HepG2 (cell line): ENCODE data around the gene LIPC. TPM values are rescaled to one million over a fixed set of nuclear protein-coding genes. Genes with fewer than 3 reads are reported as not detected.

Experiments
- AKAP8 ChIP-seq: sonication (generic); formaldehyde crosslinking; IDR thresholded peaks from 2 replicates; pipeline ENCODE4 v1.5.1; 2020; ENCODE audit warnings: mild to moderate bottlenecking, missing genetic modification reagents
- ARID2 ChIP-seq: sonication (generic); formaldehyde crosslinking; IDR thresholded peaks from 2 replicates; pipeline ENCODE4 v1.8.1; 2022; ENCODE audit warnings: mild to moderate bottlenecking, missing genetic modification reagents, borderline replicate concordance
- ASH2L ChIP-seq: fragments of 300-600, 200-600 bp; sonication (generic); IDR thresholded peaks from 2 replicates; pipeline ENCODE4 v1.7.0; 2017; ENCODE audit warnings: low read depth, mild to moderate bottlenecking, moderate library complexity, mixed read lengths, low read length; ENCODE audit not compliant: insufficient read length
- ATM ChIP-seq: fragments of 450-650 bp; IDR thresholded peaks from 2 replicates; pipeline ENCODE4 v1.7.1; 2017; ENCODE audit warnings: mild to moderate bottlenecking, borderline replicate concordance
- FOXO1 ChIP-seq: sonication (generic); formaldehyde crosslinking; IDR thresholded peaks from 2 replicates; pipeline ENCODE4 v1.4.0; 2020; ENCODE audit warnings: missing genetic modification reagents
- FOXP1 ChIP-seq, 2 experiments: fragments of 450-650 bp in 1 of 2; IDR thresholded peaks; 2 replicates each; pipeline ENCODE4 v1.6.1; 2017 to 2018; ENCODE audit warnings: antibody characterized with exemption in 1 of 2
- KLF6 ChIP-seq: IDR thresholded peaks from 2 replicates; pipeline ENCODE4 v1.8.0; 2016; ENCODE audit warnings: missing biosample characterization, missing genetic modification reagents
- MED1 ChIP-seq: sonication (generic); formaldehyde crosslinking; IDR thresholded peaks from 2 replicates; pipeline ENCODE4 v1.4.0; 2020; ENCODE audit warnings: missing genetic modification reagents
- ONECUT2 ChIP-seq: sonication (generic); formaldehyde crosslinking; IDR thresholded peaks from 2 replicates; pipeline ENCODE4 v1.4.0; 2020; ENCODE audit warnings: missing genetic modification reagents
- RXRB ChIP-seq: IDR thresholded peaks from 2 replicates; pipeline ENCODE4 v1.6.1; 2016; ENCODE audit warnings: borderline replicate concordance, missing genetic modification reagents, missing compliant biosample characterization
- SMAD1 ChIP-seq: sonication (generic); formaldehyde crosslinking; IDR thresholded peaks from 2 replicates; pipeline ENCODE4 v1.4.0; 2020; ENCODE audit warnings: missing genetic modification reagents, low read depth, mild to moderate bottlenecking, borderline replicate concordance
- ZFP90 ChIP-seq: sonication (generic); formaldehyde crosslinking; IDR thresholded peaks from 2 replicates; pipeline ENCODE4 v1.8.0; 2022; ENCODE audit warnings: missing genetic modification reagents, mild to moderate bottlenecking, inconsistent platforms, borderline replicate concordance
- ZNF607 ChIP-seq: sonication (generic); formaldehyde crosslinking; IDR thresholded peaks from 2 replicates; pipeline ENCODE4 v1.5.1; 2020; ENCODE audit warnings: missing genetic modification reagents, mild to moderate bottlenecking, borderline replicate concordance
- polyA plus RNA-seq, 8 experiments: library from polyadenylated mRNA; depleted of rRNA in 3 of 8; stranded (reverse) in 7 of 8; unstranded in 1 of 8; fragments of >200 nt; fragmentation: Illumina TruSeq in 4 of 8; extraction: Trizol in 4 of 8; gene quantifications; 2 replicates each; pipeline versions ENCODE4 v1.2.1 to v1.2.3, GENCODE V29; 2011 to 2016; ENCODE audit warnings: low read depth in 4 of 8, missing spikeins in 1 of 8, mixed read lengths in 1 of 8; ENCODE audit not compliant: insufficient read depth in 1 of 8
- total RNA-seq, 5 experiments: library from RNA; depleted of rRNA; stranded (reverse); fragments of >200 nt; fragmentation: Illumina TruSeq; extraction: Trizol; gene quantifications; 2 replicates each; pipeline ENCODE4 v1.2.3, GENCODE V29; 2016; ENCODE audit warnings: low read depth in 1 of 5
- TF ChIP-seq, protein P1 (sequence below): sonication (generic); formaldehyde crosslinking; IDR thresholded peaks from 2 replicates; pipeline ENCODE4 v1.8.1; 2023; ENCODE audit warnings: missing genetic modification reagents, inconsistent platforms, borderline replicate concordance
- TF ChIP-seq, protein P2 (sequence below): sonication (generic); formaldehyde crosslinking; IDR thresholded peaks from 2 replicates; pipeline ENCODE4 v1.9.0; 2021; ENCODE audit warnings: missing genetic modification reagents, mild to moderate bottlenecking, borderline replicate concordance
- TF ChIP-seq, protein P3 (sequence below): sonication (generic); formaldehyde crosslinking; IDR thresholded peaks from 2 replicates; pipeline ENCODE4 v1.5.0; 2020; ENCODE audit warnings: mild to moderate bottlenecking, missing genetic modification reagents
- TF ChIP-seq, protein P4 (sequence below): sonication (generic); formaldehyde crosslinking; IDR thresholded peaks from 2 replicates; pipeline ENCODE4 v1.9.0; 2021; ENCODE audit warnings: missing genetic modification reagents, borderline replicate concordance
- TF ChIP-seq, protein P5 (sequence below): IDR thresholded peaks from 2 replicates; pipeline ENCODE4 v1.6.1; 2016

The LIPC gene
- total and polyA plus RNA-seq, 2 of the 13 experiments (the other 11 are each of a cell fraction or from before 2014, with no cell fraction given) = 26.0 to 38.0 TPM

DNA sequence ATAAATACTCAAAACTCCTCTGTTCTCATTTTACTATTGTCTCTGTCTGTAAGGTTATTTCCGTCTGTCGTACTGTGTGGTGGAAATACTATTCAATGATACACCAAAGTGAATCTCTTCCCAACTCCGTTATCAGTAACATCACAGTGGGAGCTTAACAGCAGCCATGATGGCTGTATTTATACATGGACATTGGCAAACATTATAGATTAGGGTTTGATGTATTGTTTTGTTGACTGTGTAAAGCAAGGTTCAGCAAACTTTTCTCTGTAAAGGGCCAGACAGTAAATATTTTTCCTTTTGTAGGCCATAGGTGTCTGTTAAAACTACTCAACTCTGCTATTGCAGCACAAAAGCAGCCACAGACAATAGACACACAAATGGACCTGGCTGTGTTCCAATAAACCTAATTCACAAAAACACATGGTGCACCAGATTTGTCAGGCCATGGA lies 23.2 kb downstream of the LIPC start (continued):
- TF ChIP-seq KLF6 (CRISPR knock-in tag) (no peak), ATM (no peak), MED1 (CRISPR knock-in tag) (peak; percentile 53; the same call in 1 of the 2 replicates), FOXO1 (CRISPR knock-in tag) (peak; percentile 65; the same call in 1 of the 2 replicates), ZNF607 (CRISPR knock-in tag) (no peak), ARID2 (CRISPR knock-in tag) (no peak), AKAP8 (CRISPR knock-in tag) (no peak), ONECUT2 (CRISPR knock-in tag) (no peak), ZFP90 (no peak), SMAD1 (no peak), FOXP1 (IDR thresholded peaks at IDR 0.05) (0 out of 2 replicates have a peak, but pooled peaks have one; percentile 6), FOXP1 (CRISPR knock-in tag; IDR thresholded peaks at IDR 0.05) (peak; percentile 88), RXRB (CRISPR knock-in tag) (peak; percentile 90), ASH2L (no peak)
- TF ChIP-seq, protein P1, sequence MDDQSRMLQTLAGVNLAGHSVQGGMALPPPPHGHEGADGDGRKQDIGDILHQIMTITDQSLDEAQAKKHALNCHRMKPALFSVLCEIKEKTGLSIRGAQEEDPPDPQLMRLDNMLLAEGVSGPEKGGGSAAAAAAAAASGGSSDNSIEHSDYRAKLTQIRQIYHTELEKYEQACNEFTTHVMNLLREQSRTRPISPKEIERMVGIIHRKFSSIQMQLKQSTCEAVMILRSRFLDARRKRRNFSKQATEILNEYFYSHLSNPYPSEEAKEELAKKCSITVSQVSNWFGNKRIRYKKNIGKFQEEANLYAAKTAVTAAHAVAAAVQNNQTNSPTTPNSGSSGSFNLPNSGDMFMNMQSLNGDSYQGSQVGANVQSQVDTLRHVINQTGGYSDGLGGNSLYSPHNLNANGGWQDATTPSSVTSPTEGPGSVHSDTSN (CRISPR knock-in tag) = no peak
- TF ChIP-seq, protein P2, sequence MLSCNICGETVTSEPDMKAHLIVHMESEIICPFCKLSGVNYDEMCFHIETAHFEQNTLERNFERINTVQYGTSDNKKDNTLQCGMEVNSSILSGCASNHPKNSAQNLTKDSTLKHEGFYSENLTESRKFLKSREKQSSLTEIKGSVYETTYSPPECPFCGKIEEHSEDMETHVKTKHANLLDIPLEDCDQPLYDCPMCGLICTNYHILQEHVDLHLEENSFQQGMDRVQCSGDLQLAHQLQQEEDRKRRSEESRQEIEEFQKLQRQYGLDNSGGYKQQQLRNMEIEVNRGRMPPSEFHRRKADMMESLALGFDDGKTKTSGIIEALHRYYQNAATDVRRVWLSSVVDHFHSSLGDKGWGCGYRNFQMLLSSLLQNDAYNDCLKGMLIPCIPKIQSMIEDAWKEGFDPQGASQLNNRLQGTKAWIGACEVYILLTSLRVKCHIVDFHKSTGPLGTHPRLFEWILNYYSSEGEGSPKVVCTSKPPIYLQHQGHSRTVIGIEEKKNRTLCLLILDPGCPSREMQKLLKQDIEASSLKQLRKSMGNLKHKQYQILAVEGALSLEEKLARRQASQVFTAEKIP (CRISPR knock-in tag) = no peak
- TF ChIP-seq, protein P3, sequence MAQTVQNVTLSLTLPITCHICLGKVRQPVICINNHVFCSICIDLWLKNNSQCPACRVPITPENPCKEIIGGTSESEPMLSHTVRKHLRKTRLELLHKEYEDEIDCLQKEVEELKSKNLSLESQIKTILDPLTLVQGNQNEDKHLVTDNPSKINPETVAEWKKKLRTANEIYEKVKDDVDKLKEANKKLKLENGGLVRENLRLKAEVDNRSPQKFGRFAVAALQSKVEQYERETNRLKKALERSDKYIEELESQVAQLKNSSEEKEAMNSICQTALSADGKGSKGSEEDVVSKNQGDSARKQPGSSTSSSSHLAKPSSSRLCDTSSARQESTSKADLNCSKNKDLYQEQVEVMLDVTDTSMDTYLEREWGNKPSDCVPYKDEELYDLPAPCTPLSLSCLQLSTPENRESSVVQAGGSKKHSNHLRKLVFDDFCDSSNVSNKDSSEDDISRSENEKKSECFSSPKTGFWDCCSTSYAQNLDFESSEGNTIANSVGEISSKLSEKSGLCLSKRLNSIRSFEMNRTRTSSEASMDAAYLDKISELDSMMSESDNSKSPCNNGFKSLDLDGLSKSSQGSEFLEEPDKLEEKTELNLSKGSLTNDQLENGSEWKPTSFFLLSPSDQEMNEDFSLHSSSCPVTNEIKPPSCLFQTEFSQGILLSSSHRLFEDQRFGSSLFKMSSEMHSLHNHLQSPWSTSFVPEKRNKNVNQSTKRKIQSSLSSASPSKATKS (CRISPR knock-in tag) = no peak
- TF ChIP-seq, protein P4, sequence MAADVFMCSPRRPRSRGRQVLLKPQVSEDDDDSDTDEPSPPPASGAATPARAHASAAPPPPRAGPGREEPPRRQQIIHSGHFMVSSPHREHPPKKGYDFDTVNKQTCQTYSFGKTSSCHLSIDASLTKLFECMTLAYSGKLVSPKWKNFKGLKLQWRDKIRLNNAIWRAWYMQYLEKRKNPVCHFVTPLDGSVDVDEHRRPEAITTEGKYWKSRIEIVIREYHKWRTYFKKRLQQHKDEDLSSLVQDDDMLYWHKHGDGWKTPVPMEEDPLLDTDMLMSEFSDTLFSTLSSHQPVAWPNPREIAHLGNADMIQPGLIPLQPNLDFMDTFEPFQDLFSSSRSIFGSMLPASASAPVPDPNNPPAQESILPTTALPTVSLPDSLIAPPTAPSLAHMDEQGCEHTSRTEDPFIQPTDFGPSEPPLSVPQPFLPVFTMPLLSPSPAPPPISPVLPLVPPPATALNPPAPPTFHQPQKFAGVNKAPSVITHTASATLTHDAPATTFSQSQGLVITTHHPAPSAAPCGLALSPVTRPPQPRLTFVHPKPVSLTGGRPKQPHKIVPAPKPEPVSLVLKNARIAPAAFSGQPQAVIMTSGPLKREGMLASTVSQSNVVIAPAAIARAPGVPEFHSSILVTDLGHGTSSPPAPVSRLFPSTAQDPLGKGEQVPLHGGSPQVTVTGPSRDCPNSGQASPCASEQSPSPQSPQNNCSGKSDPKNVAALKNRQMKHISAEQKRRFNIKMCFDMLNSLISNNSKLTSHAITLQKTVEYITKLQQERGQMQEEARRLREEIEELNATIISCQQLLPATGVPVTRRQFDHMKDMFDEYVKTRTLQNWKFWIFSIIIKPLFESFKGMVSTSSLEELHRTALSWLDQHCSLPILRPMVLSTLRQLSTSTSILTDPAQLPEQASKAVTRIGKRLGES (CRISPR knock-in tag) = no peak
- TF ChIP-seq, protein P5, sequence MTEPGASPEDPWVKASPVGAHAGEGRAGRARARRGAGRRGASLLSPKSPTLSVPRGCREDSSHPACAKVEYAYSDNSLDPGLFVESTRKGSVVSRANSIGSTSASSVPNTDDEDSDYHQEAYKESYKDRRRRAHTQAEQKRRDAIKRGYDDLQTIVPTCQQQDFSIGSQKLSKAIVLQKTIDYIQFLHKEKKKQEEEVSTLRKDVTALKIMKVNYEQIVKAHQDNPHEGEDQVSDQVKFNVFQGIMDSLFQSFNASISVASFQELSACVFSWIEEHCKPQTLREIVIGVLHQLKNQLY (CRISPR knock-in tag) = no peak; the same call in 1 of the 2 replicates
